Small intestine (tissue), 7 donors: Measurements from ENCODE around the gene LCNL1. TPM values are rescaled to one million over a fixed set of nuclear protein-coding genes. Genes with fewer than 3 reads are reported as not detected.
"Not testable (repeated sequence)": the region's sequence is repeated elsewhere in the genome, so short reads cannot be mapped to it uniquely, and the experiment has no call there.

Source experiments
- DNase-seq, 2 donors: peaks; one replicate each; pipeline versions ENCODE4 v3.0.0 to v3.0.0-alpha.2; 2013
- FAIRE-seq: peaks from 2 replicates; lab custom pipeline; 2012; peaks lifted over from hg19 to GRCh38; lab: Jason Lieb, UNC
- H3K27ac ChIP-seq, 3 donors: one replicate each; pipeline ENCODE4 v1.5.1; 2013; ENCODE audit warnings: low read length in 2 of 3, mild to moderate bottlenecking in 2 of 3, control low read depth in 1 of 3, inconsistent platforms in 1 of 3, low read depth in 1 of 3, moderate library complexity in 1 of 3
- H3K27me3 ChIP-seq, 3 donors: one replicate each; pipeline ENCODE4 v1.6.1; 2013; ENCODE audit warnings: low read length in 3 of 3, inconsistent platforms in 1 of 3; ENCODE audit not compliant: control insufficient read depth in 3 of 3, insufficient read depth in 3 of 3
- H3K36me3 ChIP-seq, 3 donors: one replicate each; pipeline ENCODE4 v1.6.1; 2013; ENCODE audit warnings: low read length in 3 of 3, inconsistent platforms in 1 of 3, low read depth in 1 of 3, mild to moderate bottlenecking in 1 of 3, moderate library complexity in 1 of 3; ENCODE audit not compliant: control insufficient read depth in 3 of 3, insufficient read depth in 2 of 3
- H3K4me1 ChIP-seq, 3 donors: one replicate each; pipeline ENCODE4 v1.6.1; 2013; ENCODE audit warnings: low read length in 2 of 3, inconsistent platforms in 1 of 3, low read depth in 1 of 3, mild to moderate bottlenecking in 1 of 3, moderate library complexity in 1 of 3; ENCODE audit not compliant: control insufficient read depth in 3 of 3, insufficient read depth in 2 of 3
- H3K4me3 ChIP-seq, 3 donors: one replicate each; pipeline ENCODE4 v1.5.1; 2013; ENCODE audit warnings: low read length in 3 of 3, control low read depth in 1 of 3, inconsistent platforms in 1 of 3, low read depth in 1 of 3, mild to moderate bottlenecking in 1 of 3, moderate library complexity in 1 of 3
- H3K9me3 ChIP-seq, 2 donors: one replicate each; pipeline ENCODE4 v1.6.1; 2013; ENCODE audit warnings: low read depth in 1 of 2, low read length in 1 of 2; ENCODE audit not compliant: control insufficient read depth in 2 of 2, insufficient read depth in 1 of 2
- WGBS, 3 donors: extraction: QIAGEN DNeasy Blood & Tissue Kit; methylation state at CpG; one replicate each; pipeline ENCODE4 v1.1.7; 2013; 5-methylcytosine and 5-hydroxymethylcytosine counted together
- polyA plus RNA-seq, 4 donors: library from polyadenylated mRNA; stranded (reverse) in 3 of 4; unstranded in 1 of 4; fragments of 200-250 nt in 3 of 4; fragments of 120-200 nt in 1 of 4; gene quantifications; one replicate each; pipeline versions ENCODE4 v1.2.1 to v1.2.3, GENCODE V29; 2013
- donor health status: healthy with polysubstance abuse.
- donor health status: control.
- donor health status: control.
- donor health status: Bipolar disorder and iron deficiency.
- donor health status: healthy.

The LCNL1 gene
- polyA plus RNA-seq, 4 donors, result 0.07 to 0.16 TPM; not detected in 2

- Histone ChIP-seq H3K9me3 (no peaks in the 10 kb centered on the region), H3K27me3 (peaks cover 0 to 10% (median 0%) of the 10 kb centered on the region in 3 donors), H3K4me3 (peak overlapping the region; percentile 20 to 64 (median 35)), H3K36me3 (peaks cover 0 to 3% (median 0%) of the 10 kb centered on the region in 3 donors), H3K27ac (peak overlapping the region in 1 of 3 donors; percentile 34), H3K4me1 (peaks cover 0 to 57% (median 0%) of the 10 kb centered on the region in 3 donors)
- 0 to 1% (median 0%) methylated on average over 47 to 98 of the region's 98 CpGs for WGBS, 3 donors
- peak; percentile 64 to 88 for DNase-seq
- no peak for FAIRE-seq
Observed at GRCh38 chr9:137028263-137029057, 45.7 kb downstream of the LCNL1 start.

- H3K4me1 ChIP-seq, result peaks cover 0 to 56% (median 0%) of the 10 kb centered on the region in 3 donors
- no peaks in the 10 kb centered on the region for H3K36me3 ChIP-seq
- FAIRE-seq, result no peak
- no peak overlapping the region for H3K27ac ChIP-seq
- H3K4me3 ChIP-seq, result peak overlapping the region in 2 of 3 donors; percentile 35 to 64
- 18 to 27% (median 25%) methylated on average over 17 to 19 of the region's 19 CpGs for WGBS, 3 donors
- H3K9me3 ChIP-seq, result no peaks in the 10 kb centered on the region
- peaks cover 0 to 10% (median 0%) of the 10 kb centered on the region in 3 donors for H3K27me3 ChIP-seq
- peak; percentile 60 to 80 for DNase-seq
Observed at GRCh38 chr9:137029058-137029936, 46.5 kb downstream of the LCNL1 start.

DNA sequence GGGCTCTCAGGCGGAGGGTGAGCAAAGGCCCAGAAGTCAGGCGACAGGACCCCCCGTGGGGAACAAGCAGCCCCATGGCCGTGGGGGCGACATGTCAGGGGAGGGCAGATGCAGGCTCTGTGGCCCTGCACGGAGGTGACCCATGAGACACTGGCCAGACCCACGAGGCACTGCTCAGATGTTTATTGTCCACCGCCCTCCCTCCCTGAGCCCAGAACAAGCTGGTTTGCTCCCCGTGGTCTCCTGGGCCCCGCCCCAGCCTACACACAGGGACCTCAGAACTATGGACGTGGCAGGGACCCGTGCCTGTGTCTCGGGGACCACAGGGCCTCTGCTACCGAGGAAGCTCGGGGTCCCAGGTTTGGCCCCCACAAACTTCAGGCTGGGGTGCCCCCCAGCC is 47.2 kb downstream of the LCNL1 start:
- Histone ChIP-seq H3K9me3 (no peaks in the 10 kb centered on the region), H3K4me3 (no peak overlapping the region), H3K27me3 (peaks cover 0 to 10% (median 0%) of the 10 kb centered on the region in 3 donors), H3K27ac (no peak overlapping the region), H3K36me3 (no peaks in the 10 kb centered on the region), H3K4me1 (peaks cover 0 to 63% (median 0%) of the 10 kb centered on the region in 3 donors)
- 59 to 65% (median 64%) methylated on average over 12 to 15 of the region's 15 CpGs for WGBS, 3 donors
- FAIRE-seq (no peak), DNase-seq (no peak)

- no peak overlapping the region for H3K27ac ChIP-seq
Observed at GRCh38 chr9:137030538-137031527, 48.0 kb downstream of the LCNL1 start.

GRCh38 chr9:137031904-137032640 is 49.3 kb downstream of the LCNL1 start, which contains the start of gene FUT7:
Gene FUT7 (minus strand): TSS chr9:137032088. CDS start chr9:137031991, 97 bp downstream.
- peak within 1 kb of the TSS in 1 of 3 donors; percentile 6 for H3K27ac ChIP-seq
- FAIRE-seq, result no peak
- no peaks in the 10 kb centered on the region for H3K9me3 ChIP-seq
- peaks cover 0 to 60% (median 0%) of the 10 kb centered on the region in 3 donors for H3K4me1 ChIP-seq
- no peaks in the 10 kb centered on the region for H3K36me3 ChIP-seq
- H3K4me3 ChIP-seq, result no peak within 1 kb of the TSS
- peaks cover 0 to 9% (median 0%) of the 10 kb centered on the region in 3 donors for H3K27me3 ChIP-seq
- peak; percentile 57 to 67 for DNase-seq
- WGBS, 3 donors, result 34 to 43% (median 40%) methylated on average over 14 to 16 of the region's 16 CpGs

More at GRCh38 chr9:137030538-137031527, 48.0 kb downstream of the LCNL1 start:
- no peak for FAIRE-seq
- no peak for DNase-seq
- H3K36me3 ChIP-seq, result no peaks in the 10 kb centered on the region
- 66 to 80% (median 74%) methylated on average over 62 to 65 of the region's 65 CpGs for WGBS, 3 donors
- H3K9me3 ChIP-seq, result no peaks in the 10 kb centered on the region
- H3K27me3 ChIP-seq, result peaks cover 0 to 10% (median 0%) of the 10 kb centered on the region in 3 donors
- H3K4me3 ChIP-seq, result no peak overlapping the region
- peaks cover 0 to 67% (median 0%) of the 10 kb centered on the region in 3 donors for H3K4me1 ChIP-seq

- FAIRE-seq (no peak), DNase-seq (no peak)
- Histone ChIP-seq H3K36me3 (peaks cover 0 to 2% (median 0%) of the 10 kb centered on the region in 3 donors), H3K9me3 (no peaks in the 10 kb centered on the region), H3K27ac (no peak overlapping the region), H3K4me3 (no peak overlapping the region), H3K27me3 (peaks cover 0 to 6% (median 0%) of the 10 kb centered on the region in 3 donors), H3K4me1 (peaks cover 0 to 54% (median 0%) of the 10 kb centered on the region in 3 donors)
- WGBS, 3 donors, result 67 to 75% (median 71%) methylated on average over 9 to 10 of the region's 10 CpGs
Observed at GRCh38 chr9:137032858-137033257, 50.1 kb downstream of the LCNL1 start.

DNA sequence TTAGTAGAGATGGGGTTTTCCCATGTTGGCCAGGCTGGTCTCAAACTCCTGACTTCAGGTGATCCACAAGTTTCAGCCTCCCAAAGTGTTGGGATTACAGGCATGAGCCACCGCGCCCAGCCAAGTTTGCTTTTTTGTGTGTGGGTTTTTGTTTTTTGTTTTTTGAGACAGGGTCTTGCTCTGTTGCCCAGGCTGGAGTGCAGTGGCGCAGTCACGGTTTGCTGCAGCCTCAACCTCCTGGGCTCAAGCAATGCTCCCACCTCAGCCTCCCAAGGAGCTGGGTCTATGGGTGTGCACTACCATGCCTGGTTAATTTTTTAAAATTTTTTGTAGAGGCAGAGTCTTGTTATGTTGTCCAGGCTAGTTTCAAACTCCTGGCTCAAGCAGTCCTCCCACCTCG is 50.7 kb downstream of the LCNL1 start:
- not testable (repeated sequence) for DNase-seq, H3K36me3 ChIP-seq, H3K9me3 ChIP-seq, FAIRE-seq, H3K27me3 ChIP-seq, H3K27ac ChIP-seq, H3K4me3 ChIP-seq
- H3K4me1 ChIP-seq, result peaks cover 0 to 52% (median 0%) of the 10 kb centered on the region in 3 donors
- WGBS, 3 donors, result 88 to 92% (median 90%) methylated on average over 5 of the region's 5 CpGs
